ENCODE results near the gene ABHD17B.
"Not testable (repeated sequence)": the region's sequence is repeated elsewhere in the genome, so short reads cannot be mapped to it uniquely, and the experiment has no call there.

ABHD17B gene

DNA sequence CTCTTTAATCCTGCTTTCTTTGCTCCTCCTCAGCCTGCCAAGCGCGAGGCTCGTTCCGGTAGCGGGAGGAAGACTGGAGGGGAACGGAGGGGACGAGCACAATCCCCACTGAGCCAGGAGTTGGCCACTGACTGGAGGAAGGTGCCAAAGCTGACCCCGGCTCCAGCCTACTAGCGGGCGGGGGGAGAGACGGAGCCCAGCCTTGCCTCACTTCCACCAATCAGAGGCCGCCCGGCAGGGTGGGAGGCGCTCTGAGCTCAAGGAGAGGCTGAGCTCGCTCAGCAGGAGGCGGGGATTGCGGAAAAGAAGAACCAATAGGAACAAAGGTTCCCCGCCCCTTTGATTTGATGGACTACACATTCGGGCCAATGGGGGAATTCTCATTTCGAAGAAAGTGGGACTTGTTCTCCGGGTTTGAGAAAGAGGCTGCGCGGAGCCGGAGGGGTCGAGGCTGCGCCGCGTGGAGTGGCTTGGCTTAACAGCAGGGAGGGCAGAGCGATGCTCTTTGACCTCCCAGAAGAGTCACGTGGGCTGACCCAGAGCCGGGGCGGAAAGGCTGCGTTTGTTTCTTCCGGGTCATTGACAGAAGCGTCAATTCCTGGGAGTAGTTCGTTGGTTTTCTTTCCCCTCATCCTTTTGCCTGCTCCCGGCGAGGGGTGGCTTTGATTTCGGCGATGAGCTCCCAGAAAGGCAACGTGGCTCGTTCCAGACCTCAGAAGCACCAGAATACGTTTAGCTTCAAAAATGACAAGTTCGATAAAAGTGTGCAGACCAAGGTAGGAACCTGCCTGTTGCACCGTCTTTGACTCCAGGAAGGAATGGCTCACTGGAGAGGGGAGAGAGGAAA is at the start of gene ABHD17B, which contains the start of gene C9orf85:
Gene ABHD17B, minus strand, starts transcription at position 133 of the 847 bp plus-strand sequence. CDS start 36,113 bp downstream, outside the sequence.
Gene C9orf85, plus strand, starts transcription at position 579 of the 847 bp plus-strand sequence. Its CDS starts 96 bp downstream, at position 675.
- TF ChIP-seq, protein P1, sequence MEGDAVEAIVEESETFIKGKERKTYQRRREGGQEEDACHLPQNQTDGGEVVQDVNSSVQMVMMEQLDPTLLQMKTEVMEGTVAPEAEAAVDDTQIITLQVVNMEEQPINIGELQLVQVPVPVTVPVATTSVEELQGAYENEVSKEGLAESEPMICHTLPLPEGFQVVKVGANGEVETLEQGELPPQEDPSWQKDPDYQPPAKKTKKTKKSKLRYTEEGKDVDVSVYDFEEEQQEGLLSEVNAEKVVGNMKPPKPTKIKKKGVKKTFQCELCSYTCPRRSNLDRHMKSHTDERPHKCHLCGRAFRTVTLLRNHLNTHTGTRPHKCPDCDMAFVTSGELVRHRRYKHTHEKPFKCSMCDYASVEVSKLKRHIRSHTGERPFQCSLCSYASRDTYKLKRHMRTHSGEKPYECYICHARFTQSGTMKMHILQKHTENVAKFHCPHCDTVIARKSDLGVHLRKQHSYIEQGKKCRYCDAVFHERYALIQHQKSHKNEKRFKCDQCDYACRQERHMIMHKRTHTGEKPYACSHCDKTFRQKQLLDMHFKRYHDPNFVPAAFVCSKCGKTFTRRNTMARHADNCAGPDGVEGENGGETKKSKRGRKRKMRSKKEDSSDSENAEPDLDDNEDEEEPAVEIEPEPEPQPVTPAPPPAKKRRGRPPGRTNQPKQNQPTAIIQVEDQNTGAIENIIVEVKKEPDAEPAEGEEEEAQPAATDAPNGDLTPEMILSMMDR (IDR thresholded peaks at IDR 0.05; ENCODE audit: low read depth, low read length): no peak
- in situ Hi-C loops (cut with HindIII; ENCODE audit: low sequenced_read_pairs): no loop called here
- peak within 1 kb of the TSS; percentile 71 for H3K4me3 ChIP-seq (ENCODE audit: low read depth, low read length)
- peak; percentile 100 for DNase-seq (ENCODE audit: low read depth, low spot score)

DNA sequence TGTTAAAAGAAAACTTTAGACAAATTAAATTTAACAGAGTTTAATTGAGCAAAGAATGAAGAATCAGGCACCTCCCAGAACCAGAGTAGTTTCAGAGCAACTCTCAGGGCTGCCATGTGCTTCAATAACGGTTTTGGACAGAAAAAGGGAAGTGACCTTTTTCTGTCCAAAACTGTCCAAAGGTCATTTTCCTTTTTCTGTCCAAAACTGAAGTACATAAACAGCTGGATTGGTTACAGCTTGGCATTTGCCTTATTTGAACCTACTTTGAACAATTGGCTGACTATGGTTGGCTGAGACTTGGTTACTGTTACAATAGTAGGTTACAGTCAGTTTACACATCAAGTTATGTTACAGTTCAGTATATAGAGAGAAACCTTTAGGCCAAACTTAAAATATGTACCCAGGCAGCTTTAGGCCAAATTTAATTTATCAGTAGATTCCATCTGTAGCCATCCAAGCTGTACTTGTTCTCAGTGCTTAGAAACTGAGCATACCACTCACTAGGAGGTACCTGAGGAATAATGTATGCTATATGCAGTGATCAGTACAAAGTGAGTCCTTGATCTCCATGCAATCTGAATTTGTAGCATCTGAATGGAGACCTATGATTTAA is 44.4 kb upstream of the ABHD17B start:
- TF ChIP-seq, protein P1 (IDR thresholded peaks at IDR 0.05; ENCODE audit: low read depth, low read length): no peak
- no peak overlapping the region for H3K4me3 ChIP-seq (ENCODE audit: low read depth, low read length)
- no peak for DNase-seq (ENCODE audit: low read depth, low spot score)
- in situ Hi-C loops (cut with HindIII; ENCODE audit: low sequenced_read_pairs): no loop called here

DNA sequence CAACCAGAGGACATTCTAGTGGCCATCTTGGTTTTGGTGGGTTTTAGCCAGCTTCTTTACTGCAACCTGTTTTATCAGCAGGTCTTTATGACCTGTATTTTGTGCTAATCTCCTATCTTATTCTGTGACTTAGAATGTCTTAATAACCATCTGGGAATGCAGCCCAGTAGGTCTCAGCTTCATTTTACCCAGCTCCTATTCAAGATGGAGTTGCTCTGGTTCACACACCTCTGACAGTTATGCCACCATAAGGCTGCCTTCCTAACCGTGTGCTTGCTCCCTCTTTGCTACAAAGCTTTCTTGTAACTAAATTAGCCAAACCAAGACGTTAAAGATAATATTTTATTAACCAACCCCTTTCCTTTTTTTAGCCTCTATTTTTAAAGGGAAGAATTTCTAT is 43.7 kb upstream of the ABHD17B start:
- in situ Hi-C loops (cut with HindIII; ENCODE audit: low sequenced_read_pairs); DNase-seq (ENCODE audit: low read depth, low spot score); H3K4me3 ChIP-seq (ENCODE audit: low read depth, low read length): not testable (repeated sequence)

DNA sequence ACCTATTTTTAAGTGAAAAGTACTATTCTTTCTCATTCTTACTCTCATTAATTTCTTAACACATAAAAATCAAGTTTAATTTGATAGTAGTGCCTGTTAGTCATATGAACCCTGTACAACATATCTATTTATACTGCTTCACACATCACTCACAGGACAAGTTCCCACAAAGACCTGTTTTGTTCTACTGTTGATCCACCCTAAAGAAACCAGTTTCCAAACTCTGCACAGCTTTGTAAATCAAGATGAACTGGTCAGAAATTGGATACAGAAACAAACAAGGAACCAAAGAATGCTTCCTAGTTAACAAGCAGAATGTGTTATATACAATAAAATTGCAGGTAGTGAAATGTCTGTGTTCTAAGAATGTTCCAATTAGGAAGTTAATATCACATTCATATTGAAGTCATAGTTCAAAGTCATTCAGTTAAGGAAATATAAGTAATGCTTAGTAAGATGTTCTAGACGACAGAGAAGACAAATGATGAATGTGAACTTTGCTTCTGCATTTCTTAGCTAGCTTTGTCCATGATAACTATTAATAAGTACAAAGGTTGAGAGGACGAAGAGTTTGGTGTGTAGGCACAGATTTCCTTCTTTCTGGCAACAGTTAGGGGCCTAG is 33.9 kb upstream of the ABHD17B start:
- DNase-seq (ENCODE audit: low read depth, low spot score): no peak
- in situ Hi-C loops (cut with HindIII; ENCODE audit: low sequenced_read_pairs): no loop called here
- TF ChIP-seq, protein P1 (IDR thresholded peaks at IDR 0.05; ENCODE audit: low read depth, low read length): no peak
- no peak overlapping the region for H3K4me3 ChIP-seq (ENCODE audit: low read depth, low read length)

DNA sequence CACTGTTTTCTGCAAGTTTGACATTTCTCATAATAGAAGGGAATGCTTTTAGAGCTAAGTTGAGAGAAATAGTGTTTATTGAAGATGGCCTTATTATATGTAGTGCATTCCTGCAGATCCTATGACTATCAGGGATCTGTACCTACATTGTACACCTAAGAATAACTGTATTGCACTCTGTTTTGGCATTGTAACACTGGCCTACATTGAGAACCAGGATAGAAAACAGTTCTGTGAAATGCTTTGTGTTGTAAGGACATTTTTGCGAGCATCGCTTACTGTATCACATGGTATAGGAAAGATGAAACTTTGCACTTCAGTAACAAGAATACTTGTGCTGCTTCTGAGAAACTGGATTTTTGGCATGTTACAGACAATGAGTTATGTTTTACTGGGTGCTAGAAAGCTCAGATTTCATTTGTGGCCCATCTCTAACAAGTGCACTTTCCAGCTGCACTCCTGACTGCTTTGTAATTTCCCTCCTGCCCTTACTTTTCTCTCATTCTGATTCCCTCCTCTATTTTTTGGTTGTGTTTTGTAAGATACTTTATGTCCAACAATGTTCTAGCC is 31.1 kb upstream of the ABHD17B start:
- no peak for DNase-seq (ENCODE audit: low read depth, low spot score)
- no peak overlapping the region for H3K4me3 ChIP-seq (ENCODE audit: low read depth, low read length)
- in situ Hi-C loops (cut with HindIII; ENCODE audit: low sequenced_read_pairs): no loop called here
- TF ChIP-seq, protein P1 (IDR thresholded peaks at IDR 0.05; ENCODE audit: low read depth, low read length): no peak

DNA sequence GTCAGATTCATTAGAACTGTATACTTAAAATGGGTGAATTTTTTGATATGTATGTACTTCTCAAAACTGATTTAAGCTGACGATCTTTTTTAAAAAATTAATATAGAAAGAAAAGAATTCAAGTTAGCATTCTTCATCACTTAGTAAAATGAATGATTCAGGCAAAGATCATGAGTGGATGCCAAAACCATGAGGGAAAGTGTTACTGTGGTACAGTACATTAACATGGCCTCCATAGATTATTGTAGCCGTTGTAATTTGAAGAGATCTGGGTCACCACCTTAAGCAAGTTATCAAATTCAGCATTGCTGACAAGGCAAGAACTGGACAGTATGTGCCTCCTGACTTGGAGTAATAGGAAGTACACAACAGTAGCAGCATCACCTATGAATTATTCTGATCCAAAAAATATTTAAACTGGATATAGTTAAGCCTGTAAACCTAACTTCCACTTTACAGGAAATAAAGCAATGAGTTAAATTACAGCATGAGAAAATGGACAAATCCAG is 30.1 kb upstream of the ABHD17B start:
- in situ Hi-C loops (cut with HindIII; ENCODE audit: low sequenced_read_pairs): no loop called here
- no peak overlapping the region for H3K4me3 ChIP-seq (ENCODE audit: low read depth, low read length)
- TF ChIP-seq, protein P1 (IDR thresholded peaks at IDR 0.05; ENCODE audit: low read depth, low read length): no peak
- no peak for DNase-seq (ENCODE audit: low read depth, low spot score)
